GM23248 (cell line): ENCODE data around the gene C12orf43. TPM values are rescaled to one million over a fixed set of nuclear protein-coding genes. Genes with fewer than 3 reads are reported as not detected.

Experiments
- DNase-seq: peaks from one replicate; pipeline ENCODE4 v3.0.0-alpha.2; 2015
- H2AFZ ChIP-seq: fragments of 200-600 bp; sonication (generic); 2 replicates; pipeline ENCODE4 v1.6.1; 2016; ENCODE audit warnings: antibody characterized with exemption
- H3F3A ChIP-seq: fragments of 200-600 bp; sonication (generic); 2 replicates; pipeline ENCODE4 v1.6.1; 2016; ENCODE audit warnings: mild to moderate bottlenecking, antibody characterized with exemption, mixed run types; ENCODE audit not compliant: insufficient read depth
- H3K27ac ChIP-seq: fragments of 200-600 bp; sonication (generic); 2 replicates; pipeline ENCODE4 v1.5.1; 2016; ENCODE audit warnings: mild to moderate bottlenecking
- H3K27me3 ChIP-seq: fragments of 200-600 bp; sonication (generic); replicated peaks from 2 replicates; pipeline ENCODE4 v1.6.1; 2016; ENCODE audit warnings: mild to moderate bottlenecking; ENCODE audit not compliant: insufficient read depth
- H3K36me3 ChIP-seq: fragments of 200-600 bp; sonication (generic); 2 replicates; pipeline ENCODE4 v1.6.1; 2016; ENCODE audit warnings: low read depth, mild to moderate bottlenecking
- H3K4me1 ChIP-seq: fragments of 200-600 bp; sonication (generic); 2 replicates; pipeline ENCODE4 v1.6.1; 2016; ENCODE audit warnings: mild to moderate bottlenecking; ENCODE audit not compliant: insufficient read depth
- H3K4me2 ChIP-seq: fragments of 200-600 bp; sonication (generic); one replicate; pipeline ENCODE4 v1.6.1; 2016; ENCODE audit warnings: mild to moderate bottlenecking; ENCODE audit not compliant: unreplicated experiment
- H3K4me3 ChIP-seq: fragments of 200-600 bp; sonication (generic); 2 replicates; pipeline ENCODE4 v1.5.1; 2016; ENCODE audit warnings: mild to moderate bottlenecking
- H3K79me2 ChIP-seq: fragments of 200-600 bp; sonication (generic); 2 replicates; pipeline ENCODE4 v1.6.1; 2016; ENCODE audit warnings: mild to moderate bottlenecking; ENCODE audit not compliant: insufficient read depth
- H3K9ac ChIP-seq: fragments of 200-600 bp; sonication (generic); 2 replicates; pipeline ENCODE4 v1.6.1; 2016; ENCODE audit warnings: mild to moderate bottlenecking
- H3K9me2 ChIP-seq: fragments of 200-600 bp; sonication (generic); 2 replicates; pipeline ENCODE4 v1.6.1; 2016; ENCODE audit warnings: mixed run types, mild to moderate bottlenecking, moderate library complexity; ENCODE audit not compliant: insufficient read depth
- H3K9me3 ChIP-seq: fragments of 200-600 bp; sonication (generic); one replicate; pipeline ENCODE4 v1.6.1; 2017; ENCODE audit warnings: low read depth
- H4K20me1 ChIP-seq: fragments of 200-600 bp; sonication (generic); 2 replicates; pipeline ENCODE4 v1.6.0; 2016; ENCODE audit not compliant: insufficient read depth
- EZH2 ChIP-seq: fragments of 200-600 bp; sonication (generic); IDR thresholded peaks from 2 replicates; pipeline ENCODE4 v1.6.1; 2018; ENCODE audit warnings: antibody characterized with exemption, mild to moderate bottlenecking; ENCODE audit not compliant: insufficient read depth, poor library complexity, severe bottlenecking
- EZH2phosphoT487 ChIP-seq: fragments of 200-600 bp; sonication (generic); IDR thresholded peaks from 2 replicates; pipeline ENCODE4 v1.6.1; 2018; ENCODE audit warnings: antibody characterized with exemption, moderate library complexity, mild to moderate bottlenecking, low read depth; ENCODE audit not compliant: insufficient read depth
- WGBS, 2 experiments: methylation state at CpG; one replicate each; pipeline ENCODE4 v1.1.6; 2015 to 2017; ENCODE audit warnings: low lambda C conversion rate in 2 of 2, low coverage in 1 of 2; ENCODE audit errors: missing lambda C conversion rate in 2 of 2; 5-methylcytosine and 5-hydroxymethylcytosine counted together
- in situ Hi-C: fragments of 300-500 bp; cut with MboI; formaldehyde crosslinking; loops from 2 replicates; pipeline ENCODE4 v1.15.0; 2020
- polyA plus RNA-seq: library from polyadenylated mRNA; unstranded; fragments of >200 nt; fragmentation: Nextera tagmentation; extraction: Ambion mirVana; gene quantifications from 2 replicates; pipeline ENCODE4 v1.2.1, GENCODE V29; 2016
- total RNA-seq: library from RNA; depleted of rRNA; stranded (reverse); fragments of >200 nt; shearing (Covaris generic); gene quantifications from 2 replicates; pipeline ENCODE4 v1.2.3, GENCODE V29; 2014

Gene C12orf43
- total and polyA plus RNA-seq, 2 experiments from 2014 or later: 12.4 to 16.6 TPM

DNA sequence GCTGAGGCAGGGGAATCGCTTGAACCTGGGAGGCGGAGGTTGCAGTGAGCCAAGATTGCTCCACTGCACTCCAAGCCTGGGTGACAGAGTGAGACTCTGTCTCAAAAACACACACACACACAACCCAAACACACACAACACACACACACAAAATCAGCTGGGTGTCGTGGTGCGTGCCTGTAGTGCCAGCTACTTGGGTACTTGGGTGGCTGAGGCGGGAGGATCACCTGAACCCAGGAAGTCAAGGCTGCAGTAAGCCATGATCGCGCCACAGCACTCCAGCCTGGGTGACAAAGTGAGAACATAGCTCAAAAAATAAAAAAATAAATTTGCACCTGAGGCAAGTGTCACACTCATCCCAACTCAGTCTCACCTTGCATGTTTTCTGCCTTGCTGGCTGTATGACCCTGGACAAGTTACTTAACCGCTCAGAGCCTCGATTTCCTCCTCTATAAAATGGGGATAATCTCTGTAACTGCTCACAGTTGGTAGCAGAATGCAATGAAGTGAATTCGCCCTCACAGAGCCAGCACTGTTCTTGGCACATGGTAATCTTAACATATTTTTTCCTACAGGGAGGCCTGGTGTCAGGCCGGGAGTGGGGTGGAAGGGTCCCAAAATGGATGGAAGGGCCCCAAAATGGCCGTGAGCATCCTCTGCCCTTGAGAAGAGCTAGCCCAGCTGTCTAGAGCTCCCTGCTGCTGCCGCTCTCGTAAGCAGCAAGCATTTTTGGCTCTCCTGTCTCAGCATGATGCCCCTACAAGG, 38.6 kb downstream of the C12orf43 start:
- H3K9me2 ChIP-seq: no peaks in the 10 kb centered on the region
- in situ Hi-C loops: loop anchor here (10.0 kb wide), 1 partner anchor 393 kb away; the partner anchor contains the start of gene POP5
- no peaks in the 10 kb centered on the region for H3K36me3 ChIP-seq
- H3K4me2 ChIP-seq: no peak overlapping the region
- no peak overlapping the region for H3K4me3 ChIP-seq
- H2AFZ ChIP-seq: no peak overlapping the region
- H3K9ac ChIP-seq: no peak overlapping the region
- no peaks in the 10 kb centered on the region for H3K4me1 ChIP-seq
- 75 to 78% methylated on average over 12 to 14 of the region's 14 CpGs for WGBS, 2 experiments
- no peak overlapping the region for H3K27ac ChIP-seq
- no peaks in the 10 kb centered on the region for H4K20me1 ChIP-seq
- H3K27me3 ChIP-seq: no peaks in the 10 kb centered on the region
- TF ChIP-seq EZH2phosphoT487 (no peak), EZH2 (no peak)
- H3K79me2 ChIP-seq: no peaks in the 10 kb centered on the region
- H3F3A ChIP-seq: no peaks in the 10 kb centered on the region
- H3K9me3 ChIP-seq: no peaks in the 10 kb centered on the region
- no peak for DNase-seq

DNA sequence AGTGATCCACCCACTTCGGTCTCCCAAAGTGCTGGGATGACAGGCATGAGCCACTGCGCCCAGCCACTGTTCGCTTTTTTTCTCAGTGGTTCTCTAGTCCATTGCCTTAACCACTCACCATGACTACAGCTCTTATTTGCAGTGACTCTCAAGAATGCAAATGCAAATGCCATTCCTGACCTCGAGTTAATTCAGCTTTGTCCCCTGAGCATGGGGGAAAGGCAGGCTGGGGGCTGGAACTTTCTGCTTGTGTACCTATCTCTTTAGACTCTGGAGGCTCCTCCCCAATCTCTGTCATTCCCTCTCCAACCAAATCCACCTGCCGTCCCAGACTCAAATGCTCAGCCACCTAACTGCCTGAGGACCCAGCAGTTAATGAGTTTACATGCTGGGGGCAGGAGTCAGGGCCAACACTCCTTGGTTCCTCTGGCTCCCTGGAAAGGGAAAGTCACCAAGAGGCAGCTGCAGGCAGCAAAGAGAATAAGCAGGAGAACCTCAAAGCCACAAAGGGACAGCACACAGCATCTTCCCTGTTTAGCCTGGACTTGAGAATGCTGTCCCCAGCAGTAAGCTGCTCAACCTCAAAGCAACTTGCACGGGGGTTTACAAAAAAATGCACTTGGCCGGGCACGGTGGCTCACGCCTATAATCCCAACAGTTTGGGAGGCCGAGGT, 43.3 kb downstream of the C12orf43 start:
- H3K9me2 ChIP-seq: no peaks in the 10 kb centered on the region
- WGBS, 2 experiments: 60 to 68% methylated on average over 10 of the region's 10 CpGs
- no peaks in the 10 kb centered on the region for H3K9me3 ChIP-seq
- H3K4me3 ChIP-seq: no peak overlapping the region
- H3K36me3 ChIP-seq: no peaks in the 10 kb centered on the region
- peaks cover 3% of the 10 kb centered on the region; the same call in 1 of the 2 replicates for H3K27me3 ChIP-seq
- H2AFZ ChIP-seq: no peak overlapping the region
- in situ Hi-C loops: loop anchor here (10.0 kb wide), 1 partner anchor 388 kb away; the partner anchor contains the start of gene POP5
- no peak overlapping the region for H3K4me2 ChIP-seq
- H3K27ac ChIP-seq: no peak overlapping the region
- no peaks in the 10 kb centered on the region for H3K4me1 ChIP-seq
- H4K20me1 ChIP-seq: no peaks in the 10 kb centered on the region
- no peaks in the 10 kb centered on the region for H3K79me2 ChIP-seq
- DNase-seq: no peak
- no peaks in the 10 kb centered on the region for H3F3A ChIP-seq
- H3K9ac ChIP-seq: no peak overlapping the region
- TF ChIP-seq EZH2phosphoT487 (no peak), EZH2 (no peak)

DNA sequence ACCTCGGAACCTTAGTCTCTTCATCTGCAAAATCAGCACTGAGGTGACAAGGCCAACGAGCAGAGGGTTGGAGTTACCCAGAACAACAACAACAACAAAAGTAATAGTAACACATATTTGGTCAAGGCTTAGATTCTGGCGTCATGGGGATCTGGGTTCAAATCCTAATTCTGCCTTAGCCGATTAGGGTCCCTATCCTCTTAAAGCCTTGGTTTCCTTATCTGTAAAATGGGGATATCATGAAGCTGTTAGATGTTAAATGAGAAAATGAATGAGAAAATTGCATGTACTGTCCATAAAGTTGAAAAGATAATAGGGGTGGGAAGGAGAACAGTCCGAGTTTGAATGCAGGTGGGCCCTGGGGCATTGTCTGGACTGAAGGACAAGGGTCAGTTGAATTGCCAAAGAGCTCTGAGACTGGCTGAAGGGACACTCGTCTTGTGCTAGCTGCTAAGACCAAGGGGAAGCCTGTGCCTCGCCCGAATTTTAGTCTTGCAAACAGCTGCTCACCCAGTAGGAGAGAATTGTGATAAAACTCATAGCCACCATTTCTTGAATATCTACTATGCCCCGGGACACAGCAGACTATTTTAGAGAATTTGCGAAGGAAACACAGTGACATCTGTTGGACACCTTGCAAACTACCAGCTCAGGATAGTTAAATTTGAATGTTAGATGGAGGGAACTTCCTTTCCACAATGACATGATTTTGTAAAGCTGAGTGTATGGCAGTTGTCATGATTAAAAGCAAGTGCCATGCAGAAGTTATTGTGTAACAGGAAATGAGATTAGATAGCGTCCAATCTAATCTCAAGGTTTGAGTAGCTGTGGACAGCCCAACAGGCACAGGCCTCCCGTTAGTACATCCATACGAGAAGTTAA, 44.7 kb downstream of the C12orf43 start:
- H3F3A ChIP-seq: no peaks in the 10 kb centered on the region
- no peaks in the 10 kb centered on the region for H3K9me3 ChIP-seq
- no peak overlapping the region for H3K4me3 ChIP-seq
- H3K27ac ChIP-seq: no peak overlapping the region
- H3K27me3 ChIP-seq: peaks cover 3% of the 10 kb centered on the region; the same call in 1 of the 2 replicates
- 41 to 42% methylated on average over 13 of the region's 13 CpGs for WGBS, 2 experiments
- no peaks in the 10 kb centered on the region for H3K79me2 ChIP-seq
- H2AFZ ChIP-seq: no peak overlapping the region
- H3K9ac ChIP-seq: no peak overlapping the region
- no peaks in the 10 kb centered on the region for H3K9me2 ChIP-seq
- no peaks in the 10 kb centered on the region for H3K36me3 ChIP-seq
- in situ Hi-C loops: loop anchor here (10.0 kb wide), 1 partner anchor 387 kb away; the partner anchor contains the start of gene POP5
- H3K4me2 ChIP-seq: no peak overlapping the region
- H4K20me1 ChIP-seq: no peaks in the 10 kb centered on the region
- TF ChIP-seq EZH2phosphoT487: no peak
- TF ChIP-seq EZH2: no peak
- peak; percentile 78 for DNase-seq
- no peaks in the 10 kb centered on the region for H3K4me1 ChIP-seq

DNA sequence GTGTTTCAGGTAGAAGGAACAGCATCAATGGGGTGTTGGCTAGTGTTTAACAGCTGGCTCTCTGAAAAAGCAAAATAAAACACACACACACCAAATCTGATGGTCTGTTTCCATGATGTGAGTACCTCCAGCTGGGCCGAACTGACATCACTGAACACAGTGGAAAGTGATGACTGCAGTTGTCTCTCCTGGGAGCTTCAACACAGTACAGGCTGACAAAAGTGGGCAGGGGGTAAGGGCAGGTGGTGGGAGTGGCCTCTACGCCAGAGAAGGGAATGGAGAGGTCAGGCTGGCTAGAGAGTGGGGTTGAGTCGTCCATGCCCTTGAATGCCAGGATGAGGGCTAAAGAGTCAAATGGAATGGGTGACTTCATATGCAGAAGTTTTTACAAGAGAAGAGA, 46.0 kb downstream of the C12orf43 start:
- no peaks in the 10 kb centered on the region for H3F3A ChIP-seq
- in situ Hi-C loops: loop anchor here (10.0 kb wide), 1 partner anchor 386 kb away; the partner anchor contains the start of gene POP5
- TF ChIP-seq EZH2 (no peak), EZH2phosphoT487 (no peak)
- no peaks in the 10 kb centered on the region for H3K9me3 ChIP-seq
- H3K4me3 ChIP-seq: no peak overlapping the region
- H3K36me3 ChIP-seq: no peaks in the 10 kb centered on the region
- H3K4me2 ChIP-seq: no peak overlapping the region
- no peaks in the 10 kb centered on the region for H3K9me2 ChIP-seq
- H2AFZ ChIP-seq: no peak overlapping the region
- H3K79me2 ChIP-seq: no peaks in the 10 kb centered on the region
- DNase-seq: no peak
- no peak overlapping the region for H3K9ac ChIP-seq
- H3K27me3 ChIP-seq: peaks cover 9% of the 10 kb centered on the region
- WGBS, 2 experiments: 47% methylated on average over 3 of the region's 3 CpGs
- no peak overlapping the region for H3K27ac ChIP-seq
- no peaks in the 10 kb centered on the region for H4K20me1 ChIP-seq
- no peaks in the 10 kb centered on the region for H3K4me1 ChIP-seq
